ENCODE results near the gene MECP2. TPM values are rescaled to one million over a fixed set of nuclear protein-coding genes. Genes with fewer than 3 reads are reported as not detected.

Gene MECP2
- total RNA-seq, 1 donor from 2014 or later = 25.1 TPM

- ATAC-seq = no peak
Measured at GRCh38 chrX:154030715-154031305, 66.7 kb downstream of the MECP2 start.

GRCh38 chrX:154030266-154030665, 67.3 kb downstream of the MECP2 start:
- ATAC-seq = no peak

- ATAC-seq = peak; percentile 5
Measured at GRCh38 chrX:154029439-154029838, 68.1 kb downstream of the MECP2 start.

GRCh38 chrX:154028502-154029184, 68.9 kb downstream of the MECP2 start:
- ATAC-seq = no peak

- ATAC-seq = no peak
Measured at GRCh38 chrX:154027986-154028385, 69.5 kb downstream of the MECP2 start.

GRCh38 chrX:154027022-154027402, 70.5 kb downstream of the MECP2 start:
- ATAC-seq = no peak

GRCh38 chrX:154026136-154027021, 71.1 kb downstream of the MECP2 start:
- no peak for ATAC-seq

- ATAC-seq = peak; percentile 72
Measured at GRCh38 chrX:154025230-154025629, 72.3 kb downstream of the MECP2 start.

- ATAC-seq = no peak
Measured at GRCh38 chrX:154024271-154024670, 73.2 kb downstream of the MECP2 start.

- no peak for ATAC-seq
Measured at GRCh38 chrX:154023276-154024000, 74.1 kb downstream of the MECP2 start.

- ATAC-seq = no peak
Measured at GRCh38 chrX:154022108-154022507, 75.4 kb downstream of the MECP2 start.

GRCh38 chrX:154021131-154021611, 76.3 kb downstream of the MECP2 start:
- peak; percentile 39 for ATAC-seq

GRCh38 chrX:154020536-154021115, 76.9 kb downstream of the MECP2 start:
- no peak for ATAC-seq

- ATAC-seq = peak; percentile 76
Measured at GRCh38 chrX:154019633-154020528, 77.6 kb downstream of the MECP2 start, which contains the start of gene IRAK1. TSS of gene IRAK1 (minus strand) at chrX:154019902. CDS start at chrX:154019812, 90 bp downstream.

- peak; percentile 9 for ATAC-seq
Measured at GRCh38 chrX:154019061-154019621, 78.4 kb downstream of the MECP2 start.

GRCh38 chrX:154018518-154019060, 78.9 kb downstream of the MECP2 start:
- no peak for ATAC-seq

GRCh38 chrX:154017766-154018517, 79.6 kb downstream of the MECP2 start:
- ATAC-seq = peak; percentile 6

- no peak for ATAC-seq
Measured at GRCh38 chrX:154016366-154017076, 81.0 kb downstream of the MECP2 start.
